ENCODE results near the gene USHBP1. TPM values are rescaled to one million over a fixed set of nuclear protein-coding genes. Genes with fewer than 3 reads are reported as not detected.

The USHBP1 gene
- total and polyA plus RNA-seq, 2 of the 13 experiments (the other 11 are each of a cell fraction or from before 2014, with no cell fraction given) = 0.15 to 1.5 TPM

DNA sequence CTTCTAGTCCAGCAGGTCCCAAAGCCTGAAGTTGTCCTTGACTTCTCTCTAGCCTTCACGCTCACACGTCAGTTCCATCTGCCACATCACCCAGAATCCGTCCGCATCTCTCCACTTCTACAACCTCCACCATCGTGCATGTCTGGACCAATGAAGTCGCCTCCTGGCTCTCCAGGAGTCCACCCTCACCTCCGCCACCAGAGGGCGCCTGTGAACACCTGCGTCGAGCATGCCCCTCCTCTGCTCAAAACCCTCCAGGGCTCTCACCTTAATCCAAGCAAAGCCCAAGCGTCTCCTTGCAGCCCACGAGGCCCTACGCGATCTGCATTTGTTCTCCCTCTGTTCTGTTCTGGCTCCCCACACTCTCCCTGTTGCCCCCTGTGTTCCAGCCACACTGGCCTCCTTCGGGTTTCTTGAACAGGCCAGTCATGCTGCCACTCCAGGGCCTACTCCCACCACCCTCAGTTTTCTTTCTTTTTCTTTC lies 3.7 kb downstream of the USHBP1 start (continued):
- TF ChIP-seq, protein P1, sequence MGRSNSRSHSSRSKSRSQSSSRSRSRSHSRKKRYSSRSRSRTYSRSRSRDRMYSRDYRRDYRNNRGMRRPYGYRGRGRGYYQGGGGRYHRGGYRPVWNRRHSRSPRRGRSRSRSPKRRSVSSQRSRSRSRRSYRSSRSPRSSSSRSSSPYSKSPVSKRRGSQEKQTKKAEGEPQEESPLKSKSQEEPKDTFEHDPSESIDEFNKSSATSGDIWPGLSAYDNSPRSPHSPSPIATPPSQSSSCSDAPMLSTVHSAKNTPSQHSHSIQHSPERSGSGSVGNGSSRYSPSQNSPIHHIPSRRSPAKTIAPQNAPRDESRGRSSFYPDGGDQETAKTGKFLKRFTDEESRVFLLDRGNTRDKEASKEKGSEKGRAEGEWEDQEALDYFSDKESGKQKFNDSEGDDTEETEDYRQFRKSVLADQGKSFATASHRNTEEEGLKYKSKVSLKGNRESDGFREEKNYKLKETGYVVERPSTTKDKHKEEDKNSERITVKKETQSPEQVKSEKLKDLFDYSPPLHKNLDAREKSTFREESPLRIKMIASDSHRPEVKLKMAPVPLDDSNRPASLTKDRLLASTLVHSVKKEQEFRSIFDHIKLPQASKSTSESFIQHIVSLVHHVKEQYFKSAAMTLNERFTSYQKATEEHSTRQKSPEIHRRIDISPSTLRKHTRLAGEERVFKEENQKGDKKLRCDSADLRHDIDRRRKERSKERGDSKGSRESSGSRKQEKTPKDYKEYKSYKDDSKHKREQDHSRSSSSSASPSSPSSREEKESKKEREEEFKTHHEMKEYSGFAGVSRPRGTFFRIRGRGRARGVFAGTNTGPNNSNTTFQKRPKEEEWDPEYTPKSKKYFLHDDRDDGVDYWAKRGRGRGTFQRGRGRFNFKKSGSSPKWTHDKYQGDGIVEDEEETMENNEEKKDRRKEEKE (IDR thresholded peaks at IDR 0.05) = no peak
- TF ChIP-seq, protein P2, sequence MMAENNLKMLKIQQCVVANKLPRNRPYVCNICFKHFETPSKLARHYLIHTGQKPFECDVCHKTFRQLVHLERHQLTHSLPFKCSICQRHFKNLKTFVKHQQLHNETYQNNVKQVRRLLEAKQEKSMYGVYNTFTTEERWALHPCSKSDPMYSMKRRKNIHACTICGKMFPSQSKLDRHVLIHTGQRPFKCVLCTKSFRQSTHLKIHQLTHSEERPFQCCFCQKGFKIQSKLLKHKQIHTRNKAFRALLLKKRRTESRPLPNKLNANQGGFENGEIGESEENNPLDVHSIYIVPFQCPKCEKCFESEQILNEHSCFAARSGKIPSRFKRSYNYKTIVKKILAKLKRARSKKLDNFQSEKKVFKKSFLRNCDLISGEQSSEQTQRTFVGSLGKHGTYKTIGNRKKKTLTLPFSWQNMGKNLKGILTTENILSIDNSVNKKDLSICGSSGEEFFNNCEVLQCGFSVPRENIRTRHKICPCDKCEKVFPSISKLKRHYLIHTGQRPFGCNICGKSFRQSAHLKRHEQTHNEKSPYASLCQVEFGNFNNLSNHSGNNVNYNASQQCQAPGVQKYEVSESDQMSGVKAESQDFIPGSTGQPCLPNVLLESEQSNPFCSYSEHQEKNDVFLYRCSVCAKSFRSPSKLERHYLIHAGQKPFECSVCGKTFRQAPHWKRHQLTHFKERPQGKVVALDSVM (CRISPR knock-in tag; IDR thresholded peaks at IDR 0.05) = peak; percentile 52; the same call in 1 of the 2 replicates
- TF ChIP-seq, protein P3, sequence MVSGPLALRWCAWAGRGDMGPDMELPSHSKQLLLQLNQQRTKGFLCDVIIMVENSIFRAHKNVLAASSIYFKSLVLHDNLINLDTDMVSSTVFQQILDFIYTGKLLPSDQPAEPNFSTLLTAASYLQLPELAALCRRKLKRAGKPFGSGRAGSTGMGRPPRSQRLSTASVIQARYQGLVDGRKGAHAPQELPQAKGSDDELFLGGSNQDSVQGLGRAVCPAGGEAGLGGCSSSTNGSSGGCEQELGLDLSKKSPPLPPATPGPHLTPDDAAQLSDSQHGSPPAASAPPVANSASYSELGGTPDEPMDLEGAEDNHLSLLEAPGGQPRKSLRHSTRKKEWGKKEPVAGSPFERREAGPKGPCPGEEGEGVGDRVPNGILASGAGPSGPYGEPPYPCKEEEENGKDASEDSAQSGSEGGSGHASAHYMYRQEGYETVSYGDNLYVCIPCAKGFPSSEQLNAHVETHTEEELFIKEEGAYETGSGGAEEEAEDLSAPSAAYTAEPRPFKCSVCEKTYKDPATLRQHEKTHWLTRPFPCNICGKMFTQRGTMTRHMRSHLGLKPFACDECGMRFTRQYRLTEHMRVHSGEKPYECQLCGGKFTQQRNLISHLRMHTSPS (CRISPR knock-in tag; IDR thresholded peaks at IDR 0.05; ENCODE audit: low read depth) = no peak
- TF ChIP-seq, protein P4, sequence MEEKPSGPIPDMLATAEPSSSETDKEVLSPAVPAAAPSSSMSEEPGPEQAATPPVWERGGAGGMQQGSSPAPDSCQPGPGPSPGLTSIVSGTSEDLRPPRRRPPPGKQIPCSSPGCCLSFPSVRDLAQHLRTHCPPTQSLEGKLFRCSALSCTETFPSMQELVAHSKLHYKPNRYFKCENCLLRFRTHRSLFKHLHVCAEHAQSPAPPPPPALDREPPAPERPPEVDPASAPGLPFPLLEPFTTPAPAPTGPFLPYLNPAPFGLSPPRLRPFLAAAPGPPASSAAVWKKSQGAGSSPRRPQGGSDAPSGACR (CRISPR knock-in tag; IDR thresholded peaks at IDR 0.05) = no peak
- TF ChIP-seq, protein P5, sequence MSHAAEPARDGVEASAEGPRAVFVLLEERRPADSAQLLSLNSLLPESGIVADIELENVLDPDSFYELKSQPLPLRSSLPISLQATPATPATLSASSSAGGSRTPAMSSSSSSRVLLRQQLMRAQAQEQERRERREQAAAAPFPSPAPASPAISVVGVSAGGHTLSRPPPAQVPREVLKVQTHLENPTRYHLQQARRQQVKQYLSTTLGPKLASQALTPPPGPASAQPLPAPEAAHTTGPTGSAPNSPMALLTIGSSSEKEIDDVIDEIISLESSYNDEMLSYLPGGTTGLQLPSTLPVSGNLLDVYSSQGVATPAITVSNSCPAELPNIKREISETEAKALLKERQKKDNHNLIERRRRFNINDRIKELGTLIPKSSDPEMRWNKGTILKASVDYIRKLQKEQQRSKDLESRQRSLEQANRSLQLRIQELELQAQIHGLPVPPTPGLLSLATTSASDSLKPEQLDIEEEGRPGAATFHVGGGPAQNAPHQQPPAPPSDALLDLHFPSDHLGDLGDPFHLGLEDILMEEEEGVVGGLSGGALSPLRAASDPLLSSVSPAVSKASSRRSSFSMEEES (CRISPR knock-in tag; IDR thresholded peaks at IDR 0.05) = peak; percentile 39; the same call in 1 of the 2 replicates
- TF ChIP-seq DR1 (CRISPR knock-in tag; IDR thresholded peaks at IDR 0.05) = no peak
- TF ChIP-seq, protein P6, sequence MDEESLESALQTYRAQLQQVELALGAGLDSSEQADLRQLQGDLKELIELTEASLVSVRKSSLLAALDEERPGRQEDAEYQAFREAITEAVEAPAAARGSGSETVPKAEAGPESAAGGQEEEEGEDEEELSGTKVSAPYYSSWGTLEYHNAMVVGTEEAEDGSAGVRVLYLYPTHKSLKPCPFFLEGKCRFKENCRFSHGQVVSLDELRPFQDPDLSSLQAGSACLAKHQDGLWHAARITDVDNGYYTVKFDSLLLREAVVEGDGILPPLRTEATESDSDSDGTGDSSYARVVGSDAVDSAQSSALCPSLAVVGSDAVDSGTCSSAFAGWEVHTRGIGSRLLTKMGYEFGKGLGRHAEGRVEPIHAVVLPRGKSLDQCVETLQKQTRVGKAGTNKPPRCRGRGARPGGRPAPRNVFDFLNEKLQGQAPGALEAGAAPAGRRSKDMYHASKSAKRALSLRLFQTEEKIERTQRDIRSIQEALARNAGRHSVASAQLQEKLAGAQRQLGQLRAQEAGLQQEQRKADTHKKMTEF (CRISPR knock-in tag; IDR thresholded peaks at IDR 0.05) = peak; percentile 47; the same call in 1 of the 2 replicates
- TF ChIP-seq ZNF780A (CRISPR knock-in tag; IDR thresholded peaks at IDR 0.05) = no peak
- TF ChIP-seq, protein P7, sequence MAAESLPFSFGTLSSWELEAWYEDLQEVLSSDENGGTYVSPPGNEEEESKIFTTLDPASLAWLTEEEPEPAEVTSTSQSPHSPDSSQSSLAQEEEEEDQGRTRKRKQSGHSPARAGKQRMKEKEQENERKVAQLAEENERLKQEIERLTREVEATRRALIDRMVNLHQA (CRISPR knock-in tag; IDR thresholded peaks at IDR 0.05) = no peak
- peak; percentile 48; the same call in 1 of the 2 replicates for TF ChIP-seq GATAD2A (CRISPR knock-in tag; IDR thresholded peaks at IDR 0.05)
- peak; percentile 33; the same call in 1 of the 2 replicates for TF ChIP-seq HDAC1 (CRISPR knock-in tag; IDR thresholded peaks at IDR 0.05)
- TF ChIP-seq RFX5 (IDR thresholded peaks at IDR 0.05; ENCODE audit: low read depth, low read length) = no peak
- TF ChIP-seq ZNF3 (CRISPR knock-in tag; IDR thresholded peaks at IDR 0.05) = no peak
- peak; percentile 49; the same call in 1 of the 2 replicates for TF ChIP-seq MEF2D (CRISPR knock-in tag; IDR thresholded peaks at IDR 0.05)
- no peak for TF ChIP-seq ZNF333 (CRISPR knock-in tag; IDR thresholded peaks at IDR 0.05; ENCODE audit: borderline replicate concordance)
- no peak for TF ChIP-seq PCBP2 (optimal IDR thresholded peaks at IDR 0.05; ENCODE audit: low read depth, low read length, poor library complexity, severe bottlenecking)
- TF ChIP-seq ZNF138 (CRISPR knock-in tag; IDR thresholded peaks at IDR 0.05; ENCODE audit: low read depth) = no peak
- no peak for TF ChIP-seq EHMT2 (IDR thresholded peaks at IDR 0.05; ENCODE audit: borderline replicate concordance, low read depth, low read length)

Measured in HepG2 (cell line).